Measurements from ENCODE around the gene OSBPL5.

- TF ChIP-seq CTCF (IDR thresholded peaks at IDR 0.05) (no peak), POLR2AphosphoS5 (IDR thresholded peaks at IDR 0.05) (no peak)
These were observed 35.9 kb downstream of the OSBPL5 start for GRCh38 chr11:3129181-3129590.
